WTC11 (cell line): Measurements from ENCODE around the gene NDUFS5. TPM values are rescaled to one million over a fixed set of nuclear protein-coding genes. Genes with fewer than 3 reads are reported as not detected.

Experiments used
- AR ChIP-seq: fragments of 250-450 bp; sonication (Bioruptor Pico); IDR thresholded peaks from 2 replicates; pipeline ENCODE4 v1.9.0; 2021; ENCODE audit warnings: mild to moderate bottlenecking
- CREB1 ChIP-seq: sonication (generic); formaldehyde crosslinking; IDR thresholded peaks from 2 replicates; pipeline ENCODE4 v1.8.0; 2023; ENCODE audit warnings: mild to moderate bottlenecking, missing genetic modification reagents
- CREM ChIP-seq: sonication (generic); formaldehyde crosslinking; IDR thresholded peaks from 2 replicates; pipeline ENCODE4 v1.8.1; 2022; ENCODE audit warnings: mild to moderate bottlenecking, missing genetic modification reagents, moderate library complexity
- ESRRA ChIP-seq: sonication (generic); formaldehyde crosslinking; IDR thresholded peaks from 2 replicates; pipeline ENCODE4 v1.8.1; 2022; ENCODE audit warnings: mild to moderate bottlenecking, missing genetic modification reagents, borderline replicate concordance
- FOXK1 ChIP-seq: sonication (generic); formaldehyde crosslinking; IDR thresholded peaks from 2 replicates; pipeline ENCODE4 v1.8.0; 2022; ENCODE audit warnings: mild to moderate bottlenecking, moderate library complexity, missing genetic modification reagents
- GTF2I ChIP-seq: fragments of 250-450 bp; sonication (Bioruptor Pico); conservative IDR thresholded peaks from 2 replicates; pipeline ENCODE4 v1.4.0; 2021; ENCODE audit warnings: mild to moderate bottlenecking
- HMGA2 ChIP-seq: fragments of 250-450 bp; sonication (Bioruptor Pico); IDR thresholded peaks from 2 replicates; pipeline ENCODE4 v1.4.0; 2021; ENCODE audit warnings: mild to moderate bottlenecking, moderate library complexity
- IRF2 ChIP-seq: sonication (generic); formaldehyde crosslinking; IDR thresholded peaks from 2 replicates; pipeline ENCODE4 v1.8.0; 2022; ENCODE audit warnings: low read depth, missing genetic modification reagents, borderline replicate concordance
- JAZF1 ChIP-seq: fragments of 250-450 bp; sonication (Bioruptor Pico); IDR thresholded peaks from 2 replicates; pipeline ENCODE4 v1.9.0; 2021; ENCODE audit warnings: moderate library complexity, mild to moderate bottlenecking, inconsistent platforms
- KAT7 ChIP-seq: sonication (generic); formaldehyde crosslinking; IDR thresholded peaks from 2 replicates; pipeline ENCODE4 v1.8.1; 2023; ENCODE audit warnings: missing genetic modification reagents, mild to moderate bottlenecking, borderline replicate concordance
- MAX ChIP-seq: sonication (generic); formaldehyde crosslinking; IDR thresholded peaks from 2 replicates; pipeline ENCODE4 v1.8.0; 2022; ENCODE audit warnings: mild to moderate bottlenecking, missing genetic modification reagents
- NFE2L1 ChIP-seq: sonication (generic); formaldehyde crosslinking; IDR thresholded peaks from 2 replicates; pipeline ENCODE4 v1.8.1; 2023; ENCODE audit warnings: missing genetic modification reagents
- NR2C2 ChIP-seq: sonication (generic); formaldehyde crosslinking; IDR thresholded peaks from 2 replicates; pipeline ENCODE4 v1.8.0; 2022; ENCODE audit warnings: mild to moderate bottlenecking, missing genetic modification reagents
- RORB ChIP-seq: fragments of 250-450 bp; sonication (Bioruptor Pico); IDR thresholded peaks from 2 replicates; pipeline ENCODE4 v1.9.0; 2021; ENCODE audit warnings: mild to moderate bottlenecking
- SMAD3 ChIP-seq: sonication (generic); formaldehyde crosslinking; IDR thresholded peaks from 2 replicates; pipeline ENCODE4 v1.8.0; 2022; ENCODE audit warnings: missing genetic modification reagents, mild to moderate bottlenecking, borderline replicate concordance
- SOX15 ChIP-seq: fragments of 250-450 bp; sonication (Bioruptor Pico); IDR thresholded peaks from 2 replicates; pipeline ENCODE4 v1.9.0; 2021; ENCODE audit warnings: mild to moderate bottlenecking
- SP1 ChIP-seq: sonication (generic); formaldehyde crosslinking; conservative IDR thresholded peaks from 2 replicates; pipeline ENCODE4 v1.8.1; 2022; ENCODE audit warnings: missing genetic modification reagents
- TCF7 ChIP-seq: sonication (generic); formaldehyde crosslinking; IDR thresholded peaks from 2 replicates; pipeline ENCODE4 v1.8.0; 2022; ENCODE audit warnings: mild to moderate bottlenecking, low read depth, missing genetic modification reagents, moderate library complexity
- TEAD4 ChIP-seq: sonication (generic); formaldehyde crosslinking; IDR thresholded peaks from 2 replicates; pipeline ENCODE4 v1.8.0; 2022; ENCODE audit warnings: mild to moderate bottlenecking, missing genetic modification reagents
- ZBTB21 ChIP-seq: sonication (generic); formaldehyde crosslinking; IDR thresholded peaks from 2 replicates; pipeline ENCODE4 v1.8.1; 2023; ENCODE audit warnings: mild to moderate bottlenecking, missing genetic modification reagents, borderline replicate concordance
- ZNF263 ChIP-seq: sonication (generic); formaldehyde crosslinking; IDR thresholded peaks from 2 replicates; pipeline ENCODE4 v1.8.1; 2022; ENCODE audit warnings: low read depth, mild to moderate bottlenecking, moderate library complexity, missing genetic modification reagents
- ZNF512 ChIP-seq: sonication (generic); formaldehyde crosslinking; IDR thresholded peaks from 2 replicates; pipeline ENCODE4 v1.8.1; 2022; ENCODE audit warnings: missing genetic modification reagents, borderline replicate concordance
- ZSCAN18 ChIP-seq: fragments of 250-450 bp; sonication (Bioruptor Pico); IDR thresholded peaks from 2 replicates; pipeline ENCODE4 v2.1.2; 2022; ENCODE audit warnings: mild to moderate bottlenecking, moderate library complexity
- total RNA-seq: library from RNA; stranded (reverse); gene quantifications from 3 replicates; pipeline ENCODE4 v1.2.3, GENCODE V29; 2021
- TF ChIP-seq, protein P1 (sequence below): sonication (generic); formaldehyde crosslinking; conservative IDR thresholded peaks from 2 replicates; pipeline ENCODE4 v1.8.1; 2022; ENCODE audit warnings: mild to moderate bottlenecking, missing genetic modification reagents
- TF ChIP-seq, protein P2 (sequence below): sonication (generic); formaldehyde crosslinking; IDR thresholded peaks from 2 replicates; pipeline ENCODE4 v1.8.0; 2023; ENCODE audit warnings: missing genetic modification reagents
- TF ChIP-seq, protein P3 (sequence below): fragments of 250-450 bp; sonication (Bioruptor Pico); IDR thresholded peaks from 2 replicates; pipeline ENCODE4 v1.9.0; 2021; ENCODE audit warnings: mild to moderate bottlenecking
- TF ChIP-seq, protein P4 (sequence below): sonication (generic); formaldehyde crosslinking; IDR thresholded peaks from 2 replicates; pipeline ENCODE4 v1.8.1; 2022; ENCODE audit warnings: mild to moderate bottlenecking, missing genetic modification reagents, moderate library complexity, borderline replicate concordance
- TF ChIP-seq, protein P5 (sequence below): sonication (generic); formaldehyde crosslinking; IDR thresholded peaks from 2 replicates; pipeline ENCODE4 v1.8.1; 2022; ENCODE audit warnings: low read depth, missing genetic modification reagents, borderline replicate concordance

Gene NDUFS5
- total RNA-seq, 1 experiment from 2014 or later: 402 TPM

DNA sequence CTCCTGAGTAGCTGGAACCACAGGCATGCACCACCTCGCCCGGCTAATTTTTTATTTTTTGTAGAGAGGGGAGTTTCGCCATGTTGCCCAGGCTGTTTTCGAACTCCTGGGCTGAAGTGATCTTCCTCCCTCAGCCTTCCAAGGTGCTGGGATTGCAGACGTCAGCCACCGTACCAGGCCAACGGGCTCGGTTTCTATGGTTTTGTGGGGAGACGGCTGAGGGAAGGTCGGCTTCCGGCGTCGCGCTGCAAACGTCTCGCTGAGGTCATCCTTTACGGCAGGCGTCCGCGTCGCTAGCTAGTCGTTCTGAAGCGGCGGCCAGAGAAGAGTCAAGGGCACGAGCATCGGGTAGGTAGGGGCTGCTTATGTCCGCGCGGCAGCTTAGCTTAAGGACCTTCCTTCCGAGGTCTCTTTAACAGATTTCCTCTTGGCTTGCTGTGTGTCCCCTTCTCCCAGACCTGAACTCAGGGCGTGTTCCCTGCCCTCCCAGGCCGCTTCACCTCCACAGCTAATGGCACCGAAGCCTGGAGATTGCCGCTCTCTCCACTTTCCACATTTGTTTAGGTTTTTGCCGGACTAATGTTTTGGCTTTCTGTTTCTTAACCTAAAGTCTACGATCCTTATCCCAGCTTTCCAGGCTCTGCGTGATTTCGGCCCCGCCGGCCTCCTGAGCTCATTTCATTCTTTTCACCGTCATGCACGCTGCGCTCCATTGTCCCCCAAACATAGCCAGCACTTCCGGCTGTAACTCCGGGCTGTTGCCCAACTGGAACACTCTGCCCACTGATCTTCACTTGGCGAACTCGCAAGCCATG, at the start of gene NDUFS5 (continued):
- TF ChIP-seq GTF2I (CRISPR knock-in tag) (no peak; the same call in 1 of the 2 replicates), ZBTB21 (CRISPR knock-in tag) (peak; percentile 93), IRF2 (CRISPR knock-in tag) (no peak), ZNF263 (CRISPR knock-in tag) (no peak), JAZF1 (CRISPR knock-in tag) (no peak), ESRRA (CRISPR knock-in tag) (no peak), SMAD3 (CRISPR knock-in tag) (peak; percentile 86; the same call in 1 of the 2 replicates), ZSCAN18 (no peak), KAT7 (CRISPR knock-in tag) (no peak), ZNF512 (CRISPR knock-in tag) (no peak), FOXK1 (CRISPR knock-in tag) (no peak; the same call in 1 of the 2 replicates), SP1 (CRISPR knock-in tag) (no peak), HMGA2 (CRISPR knock-in tag) (no peak), TEAD4 (no peak), TCF7 (CRISPR knock-in tag) (no peak), CREM (peak; percentile 90), SOX15 (no peak), RORB (CRISPR knock-in tag) (no peak), NFE2L1 (CRISPR knock-in tag) (no peak), CREB1 (CRISPR knock-in tag) (peak; percentile 9; the same call in 1 of the 2 replicates), AR (CRISPR knock-in tag) (no peak), NR2C2 (CRISPR knock-in tag) (no peak), MAX (CRISPR knock-in tag) (peak; percentile 73)
- TF ChIP-seq, protein P1, sequence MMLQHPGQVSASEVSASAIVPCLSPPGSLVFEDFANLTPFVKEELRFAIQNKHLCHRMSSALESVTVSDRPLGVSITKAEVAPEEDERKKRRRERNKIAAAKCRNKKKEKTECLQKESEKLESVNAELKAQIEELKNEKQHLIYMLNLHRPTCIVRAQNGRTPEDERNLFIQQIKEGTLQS: no peak
- TF ChIP-seq, protein P2, sequence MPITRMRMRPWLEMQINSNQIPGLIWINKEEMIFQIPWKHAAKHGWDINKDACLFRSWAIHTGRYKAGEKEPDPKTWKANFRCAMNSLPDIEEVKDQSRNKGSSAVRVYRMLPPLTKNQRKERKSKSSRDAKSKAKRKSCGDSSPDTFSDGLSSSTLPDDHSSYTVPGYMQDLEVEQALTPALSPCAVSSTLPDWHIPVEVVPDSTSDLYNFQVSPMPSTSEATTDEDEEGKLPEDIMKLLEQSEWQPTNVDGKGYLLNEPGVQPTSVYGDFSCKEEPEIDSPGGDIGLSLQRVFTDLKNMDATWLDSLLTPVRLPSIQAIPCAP (CRISPR knock-in tag): peak; percentile 55; the same call in 1 of the 2 replicates
- TF ChIP-seq, protein P3, sequence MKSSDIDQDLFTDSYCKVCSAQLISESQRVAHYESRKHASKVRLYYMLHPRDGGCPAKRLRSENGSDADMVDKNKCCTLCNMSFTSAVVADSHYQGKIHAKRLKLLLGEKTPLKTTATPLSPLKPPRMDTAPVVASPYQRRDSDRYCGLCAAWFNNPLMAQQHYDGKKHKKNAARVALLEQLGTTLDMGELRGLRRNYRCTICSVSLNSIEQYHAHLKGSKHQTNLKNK: no peak
- TF ChIP-seq, protein P4, sequence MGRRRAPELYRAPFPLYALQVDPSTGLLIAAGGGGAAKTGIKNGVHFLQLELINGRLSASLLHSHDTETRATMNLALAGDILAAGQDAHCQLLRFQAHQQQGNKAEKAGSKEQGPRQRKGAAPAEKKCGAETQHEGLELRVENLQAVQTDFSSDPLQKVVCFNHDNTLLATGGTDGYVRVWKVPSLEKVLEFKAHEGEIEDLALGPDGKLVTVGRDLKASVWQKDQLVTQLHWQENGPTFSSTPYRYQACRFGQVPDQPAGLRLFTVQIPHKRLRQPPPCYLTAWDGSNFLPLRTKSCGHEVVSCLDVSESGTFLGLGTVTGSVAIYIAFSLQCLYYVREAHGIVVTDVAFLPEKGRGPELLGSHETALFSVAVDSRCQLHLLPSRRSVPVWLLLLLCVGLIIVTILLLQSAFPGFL (CRISPR knock-in tag): no peak
- TF ChIP-seq, protein P5, sequence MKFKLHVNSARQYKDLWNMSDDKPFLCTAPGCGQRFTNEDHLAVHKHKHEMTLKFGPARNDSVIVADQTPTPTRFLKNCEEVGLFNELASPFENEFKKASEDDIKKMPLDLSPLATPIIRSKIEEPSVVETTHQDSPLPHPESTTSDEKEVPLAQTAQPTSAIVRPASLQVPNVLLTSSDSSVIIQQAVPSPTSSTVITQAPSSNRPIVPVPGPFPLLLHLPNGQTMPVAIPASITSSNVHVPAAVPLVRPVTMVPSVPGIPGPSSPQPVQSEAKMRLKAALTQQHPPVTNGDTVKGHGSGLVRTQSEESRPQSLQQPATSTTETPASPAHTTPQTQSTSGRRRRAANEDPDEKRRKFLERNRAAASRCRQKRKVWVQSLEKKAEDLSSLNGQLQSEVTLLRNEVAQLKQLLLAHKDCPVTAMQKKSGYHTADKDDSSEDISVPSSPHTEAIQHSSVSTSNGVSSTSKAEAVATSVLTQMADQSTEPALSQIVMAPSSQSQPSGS: no peak
